OCI-LY7 (cell line): ENCODE data around the gene NDUFS5. TPM values are rescaled to one million over a fixed set of nuclear protein-coding genes. Genes with fewer than 3 reads are reported as not detected.
A peak's percentile ranks its signal among the peaks of the same experiment; 100 is the strongest.
"Not testable (repeated sequence)": the region's sequence is repeated elsewhere in the genome, so short reads cannot be mapped to it uniquely, and the experiment has no call there.

Experiments used
- BruUV-seq: library from RNA; stranded (reverse); fragments of 400-500 nt; replicated peaks from 2 replicates; lab custom pipeline; 2021; lab: Mats Ljungman, UMichigan
- CTCF ChIA-PET: fragments of 300-600 bp; sonication (Branson Sonifier 250); formaldehyde crosslinking; loops from one replicate; lab custom pipeline; 2022; ENCODE audit warnings: antibody characterized with exemption; ENCODE audit not compliant: unreplicated experiment; lab: Charles Lee
- POLR2A ChIA-PET: fragments of 300-600 bp; sonication (Branson Sonifier 250); formaldehyde crosslinking; loops from one replicate; lab custom pipeline; 2022; ENCODE audit warnings: antibody characterized with exemption; lab: Charles Lee
- DNase-seq: peaks from one replicate; pipeline ENCODE4 v3.0.0-alpha.2; 2015; ENCODE audit warnings: low spot score
- H2AFZ ChIP-seq: fragments of 200-600 bp; sonication (generic), shearing (Covaris generic); 2 replicates; pipeline ENCODE4 v1.6.1; 2014; ENCODE audit warnings: mild to moderate bottlenecking, antibody characterized with exemption, low read length, moderate library complexity
- H3K27ac ChIP-seq: fragments of 200-600 bp; sonication (generic); 2 replicates; pipeline ENCODE4 v1.5.1; 2014; ENCODE audit warnings: mixed run types, low read depth, mild to moderate bottlenecking, moderate library complexity, low read length, inconsistent platforms; ENCODE audit not compliant: poor library complexity, severe bottlenecking
- H3K36me3 ChIP-seq: fragments of 200-600 bp; sonication (generic); 2 replicates; pipeline ENCODE4 v1.6.1; 2014; ENCODE audit warnings: mild to moderate bottlenecking, antibody characterized with exemption, low read length, moderate library complexity, mixed read lengths; ENCODE audit not compliant: insufficient read depth
- H3K4me1 ChIP-seq: fragments of 200-600 bp; sonication (generic); 2 replicates; pipeline ENCODE4 v1.5.1; 2014; ENCODE audit warnings: mild to moderate bottlenecking, low read length; ENCODE audit not compliant: insufficient read depth, poor library complexity, severe bottlenecking
- H3K4me2 ChIP-seq: fragments of 200-600 bp; sonication (generic); 2 replicates; pipeline ENCODE4 v1.6.1; 2014; ENCODE audit warnings: mild to moderate bottlenecking, low read length
- H3K4me3 ChIP-seq: fragments of 200-600 bp; sonication (generic); 2 replicates; pipeline ENCODE4 v1.5.1; 2014; ENCODE audit warnings: mild to moderate bottlenecking, low read depth, low read length; ENCODE audit not compliant: poor library complexity, severe bottlenecking
- H3K79me2 ChIP-seq: fragments of 200-600 bp; sonication (generic); 2 replicates; pipeline ENCODE4 v1.6.1; 2016; ENCODE audit warnings: low read depth, mild to moderate bottlenecking, low read length, moderate library complexity, mixed read lengths; ENCODE audit not compliant: insufficient read depth
- H3K9me2 ChIP-seq: fragments of 200-600 bp; sonication (generic); 2 replicates; pipeline ENCODE4 v1.6.1; 2016; ENCODE audit warnings: mild to moderate bottlenecking, low read length, mixed read lengths; ENCODE audit not compliant: insufficient read depth
- H3K9me3 ChIP-seq: fragments of 200-600 bp; sonication (generic); 2 replicates; pipeline ENCODE4 v1.6.1; 2014; ENCODE audit warnings: mild to moderate bottlenecking, mixed run types, low read length, mixed read lengths
- H4K20me1 ChIP-seq: fragments of 200-600 bp; sonication (generic); 2 replicates; pipeline ENCODE4 v1.6.1; 2014; ENCODE audit warnings: mild to moderate bottlenecking, antibody characterized with exemption, low read length, moderate library complexity, mixed read lengths; ENCODE audit not compliant: insufficient read depth
- CTCF ChIP-seq: fragments of 200-600 bp; sonication (generic); conservative IDR thresholded peaks from 2 replicates; pipeline ENCODE4 v1.5.1; 2014; ENCODE audit warnings: mild to moderate bottlenecking, antibody characterized with exemption, low read length, moderate library complexity, mixed read lengths
- EZH2phosphoT487 ChIP-seq: fragments of 200-600 bp; sonication (generic); IDR thresholded peaks from 2 replicates; pipeline ENCODE4 v1.6.1; 2018; ENCODE audit warnings: low read depth, borderline replicate concordance, mild to moderate bottlenecking, mixed run types, antibody characterized with exemption, low read length, moderate library complexity, mixed read lengths
- intact Hi-C: fragments of 100-400 bp; cut with micrococcal nuclease; formaldehyde crosslinking; loops from one replicate; pipeline ENCODE4 v1.10.0; 2022; ENCODE audit not compliant: unreplicated experiment
- total RNA-seq, 2 experiments: library from RNA; depleted of rRNA in 1 of 2; stranded (reverse); fragments of >200 nt in 1 of 2; shearing (Covaris generic) in 1 of 2; gene quantifications; 2 replicates each; pipeline ENCODE4 v1.2.3, GENCODE V29; 2014 to 2022

The NDUFS5 gene
- total RNA-seq, 2 experiments from 2014 or later, result 161 to 255 TPM

- CTCF ChIA-PET, result no interaction called here
- no peaks in the 10 kb centered on the region for H4K20me1 ChIP-seq
- no peaks in the 10 kb centered on the region for H3K9me2 ChIP-seq
- H3K9me3 ChIP-seq, result no peaks in the 10 kb centered on the region
- no TSS peak for BruUV-seq
- H3K4me1 ChIP-seq, result peaks cover 16% of the 10 kb centered on the region
- H3K36me3 ChIP-seq, result no peaks in the 10 kb centered on the region
- no peak overlapping the region for H3K4me3 ChIP-seq
- POLR2A ChIA-PET, result no interaction called here
- TF ChIP-seq EZH2phosphoT487, result no peak
- TF ChIP-seq CTCF, result no peak
- DNase-seq, result peak; percentile 18
- intact Hi-C loops, result no loop called here
- H3K27ac ChIP-seq, result no peak overlapping the region
- H2AFZ ChIP-seq, result no peak overlapping the region
- H3K79me2 ChIP-seq, result no peaks in the 10 kb centered on the region
- H3K4me2 ChIP-seq, result peak overlapping the region; percentile 31
Observed at GRCh38 chr1:39063775-39064174, 37.6 kb downstream of the NDUFS5 start.

- no peaks in the 10 kb centered on the region for H3K79me2 ChIP-seq
- peaks cover 16% of the 10 kb centered on the region for H3K4me1 ChIP-seq
- no peaks in the 10 kb centered on the region for H4K20me1 ChIP-seq
- H3K4me3 ChIP-seq, result no peak overlapping the region
- no peak for DNase-seq
- ChIA-PET CTCF (no interaction called here), POLR2A (interaction anchor here (0.6 to 0.7 kb wide), 2 partner anchors 24 to 666 kb away, joined by 3 read pairs; no protein-coding TSS in a partner anchor)
- no peak overlapping the region for H3K4me2 ChIP-seq
- H2AFZ ChIP-seq, result peak overlapping the region; percentile 38
- TF ChIP-seq EZH2phosphoT487 (no peak), CTCF (no peak)
- intact Hi-C loops, result no loop called here
- no peaks in the 10 kb centered on the region for H3K36me3 ChIP-seq
- BruUV-seq, result no TSS peak
- H3K27ac ChIP-seq, result no peak overlapping the region
- no peaks in the 10 kb centered on the region for H3K9me2 ChIP-seq
- no peaks in the 10 kb centered on the region for H3K9me3 ChIP-seq
Observed at GRCh38 chr1:39065542-39065941, 39.4 kb downstream of the NDUFS5 start.

- CTCF ChIA-PET, H3K79me2 ChIP-seq, H3K27ac ChIP-seq, POLR2A ChIA-PET, H3K9me3 ChIP-seq, H3K36me3 ChIP-seq, BruUV-seq, H3K4me3 ChIP-seq, H3K9me2 ChIP-seq, DNase-seq, H2AFZ ChIP-seq, H3K4me2 ChIP-seq, H4K20me1 ChIP-seq, intact Hi-C loops: not testable (repeated sequence)
- H3K4me1 ChIP-seq, result peaks cover 13% of the 10 kb centered on the region
Observed at GRCh38 chr1:39068227-39068626, 42.1 kb downstream of the NDUFS5 start.

GRCh38 chr1:39071557-39071956 lies 45.4 kb downstream of the NDUFS5 start:
- H2AFZ ChIP-seq, H3K4me3 ChIP-seq, intact Hi-C loops, H3K9me3 ChIP-seq, H4K20me1 ChIP-seq, H3K4me1 ChIP-seq, BruUV-seq, H3K79me2 ChIP-seq, H3K27ac ChIP-seq, H3K36me3 ChIP-seq, CTCF ChIA-PET, H3K4me2 ChIP-seq, DNase-seq, H3K9me2 ChIP-seq: not testable (repeated sequence)
- POLR2A ChIA-PET, result interaction anchor here (0.6 kb wide), 1 partner anchor 47 kb away, joined by 3 read pairs; no protein-coding TSS in a partner anchor
